ENCODE results near the gene NFIA.

NFIA gene

GRCh38 chr1:61386323-61386722 lies 304.0 kb downstream of the NFIA start:
- no peak overlapping the region for H3K27ac ChIP-seq (ENCODE audit: low read depth, low read length)
- H3K27me3 ChIP-seq (ENCODE audit: insufficient read depth, low read length): peaks cover 34% of the 10 kb centered on the region; the same call in 1 of the 2 replicates
- H3K9ac ChIP-seq (ENCODE audit: low read depth, low read length): no peak overlapping the region
- H3K4me1 ChIP-seq (ENCODE audit: insufficient read depth, low read length): no peaks in the 10 kb centered on the region
- WGBS: 93% methylated on average over 3 of the region's 3 CpGs
- H3K4me3 ChIP-seq (ENCODE audit: low read length): no peak overlapping the region
- H3K36me3 ChIP-seq (ENCODE audit: insufficient read depth, low read length): no peaks in the 10 kb centered on the region
- peaks cover 3% of the 10 kb centered on the region; the same call in 1 of the 2 replicates for H3K9me3 ChIP-seq (ENCODE audit: insufficient read depth, low read depth, low read length)

DNA sequence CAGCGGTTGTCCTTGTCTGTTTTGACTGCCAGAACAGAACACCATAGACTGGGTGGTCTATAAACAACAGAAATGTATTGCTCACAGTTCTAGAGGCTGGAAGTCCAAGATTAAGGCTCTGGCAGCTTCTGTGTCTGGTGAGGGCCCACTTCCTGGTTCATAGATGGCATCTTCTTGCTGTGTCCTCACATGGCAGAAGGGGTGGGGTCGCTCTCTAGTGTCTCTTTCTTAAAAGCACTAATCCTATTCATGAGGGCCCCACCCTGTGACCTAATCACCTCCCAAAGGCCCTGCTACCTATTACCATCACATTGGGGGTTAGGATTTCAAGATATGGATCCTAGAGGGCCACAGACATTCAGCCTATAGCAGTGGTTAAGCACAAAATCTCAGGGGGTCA lies 304.4 kb downstream of the NFIA start:
- H3K27me3 ChIP-seq (ENCODE audit: insufficient read depth, low read length): peaks cover 38% of the 10 kb centered on the region; the same call in 1 of the 2 replicates
- H3K27ac ChIP-seq (ENCODE audit: low read depth, low read length): no peak overlapping the region
- H3K9ac ChIP-seq (ENCODE audit: low read depth, low read length): no peak overlapping the region
- no peaks in the 10 kb centered on the region for H3K36me3 ChIP-seq (ENCODE audit: insufficient read depth, low read length)
- WGBS: 98% methylated on average over 2 of the region's 2 CpGs
- H3K9me3 ChIP-seq (ENCODE audit: insufficient read depth, low read depth, low read length): peaks cover 3% of the 10 kb centered on the region; the same call in 1 of the 2 replicates
- no peak overlapping the region for H3K4me3 ChIP-seq (ENCODE audit: low read length)
- H3K4me1 ChIP-seq (ENCODE audit: insufficient read depth, low read length): no peaks in the 10 kb centered on the region

GRCh38 chr1:61387829-61388228 lies 305.5 kb downstream of the NFIA start:
- Histone ChIP-seq H3K9ac (ENCODE audit: low read depth, low read length) (no peak overlapping the region), H3K27ac (ENCODE audit: low read depth, low read length) (no peak overlapping the region), H3K4me3 (ENCODE audit: low read length) (no peak overlapping the region), H3K36me3 (ENCODE audit: insufficient read depth, low read length) (no peaks in the 10 kb centered on the region), H3K9me3 (ENCODE audit: insufficient read depth, low read depth, low read length) (peaks cover 3% of the 10 kb centered on the region; the same call in 1 of the 2 replicates), H3K27me3 (ENCODE audit: insufficient read depth, low read length) (peaks cover 49% of the 10 kb centered on the region), H3K4me1 (ENCODE audit: insufficient read depth, low read length) (no peaks in the 10 kb centered on the region)
- WGBS: 97% methylated on average over 3 of the region's 3 CpGs

DNA sequence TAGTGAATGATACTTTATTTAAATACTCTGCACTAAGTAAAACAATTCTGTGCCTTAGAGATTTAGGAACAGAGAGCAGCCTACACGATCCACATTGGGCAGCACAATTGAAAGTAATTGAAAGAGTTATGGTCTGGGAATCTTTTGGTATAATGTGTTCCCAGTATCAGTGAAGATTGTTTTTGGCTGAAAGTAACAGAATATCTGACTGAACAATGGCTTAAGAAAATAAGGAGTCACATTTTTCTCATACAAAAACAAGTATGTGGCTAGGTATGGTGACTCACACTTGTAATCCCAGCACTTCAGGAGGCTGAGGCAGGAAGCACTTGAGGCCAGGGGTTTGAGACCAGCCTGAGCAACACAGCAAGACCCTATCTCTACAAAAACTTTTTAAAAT lies 306.2 kb downstream of the NFIA start:
- Histone ChIP-seq H3K27ac (ENCODE audit: low read depth, low read length) (no peak overlapping the region), H3K27me3 (ENCODE audit: insufficient read depth, low read length) (peaks cover 56% of the 10 kb centered on the region), H3K9ac (ENCODE audit: low read depth, low read length) (no peak overlapping the region), H3K9me3 (ENCODE audit: insufficient read depth, low read depth, low read length) (peaks cover 3% of the 10 kb centered on the region; the same call in 1 of the 2 replicates), H3K4me1 (ENCODE audit: insufficient read depth, low read length) (no peaks in the 10 kb centered on the region), H3K36me3 (ENCODE audit: insufficient read depth, low read length) (no peaks in the 10 kb centered on the region), H3K4me3 (ENCODE audit: low read length) (no peak overlapping the region)
- WGBS: 93% methylated on average over 1 of the region's 1 CpG

- H3K36me3 ChIP-seq (ENCODE audit: insufficient read depth, low read length): no peaks in the 10 kb centered on the region
- H3K9me3 ChIP-seq (ENCODE audit: insufficient read depth, low read depth, low read length): peaks cover 3% of the 10 kb centered on the region; the same call in 1 of the 2 replicates
- no peaks in the 10 kb centered on the region for H3K4me1 ChIP-seq (ENCODE audit: insufficient read depth, low read length)
- H3K27me3 ChIP-seq (ENCODE audit: insufficient read depth, low read length): peaks cover 63% of the 10 kb centered on the region
- 78% methylated on average over 2 of the region's 3 CpGs for WGBS
- no peak overlapping the region for H3K27ac ChIP-seq (ENCODE audit: low read depth, low read length)
- H3K4me3 ChIP-seq (ENCODE audit: low read length): no peak overlapping the region
- no peak overlapping the region for H3K9ac ChIP-seq (ENCODE audit: low read depth, low read length)
These were observed 307.0 kb downstream of the NFIA start for GRCh38 chr1:61389194-61389925.

GRCh38 chr1:61389926-61390845 lies 307.8 kb downstream of the NFIA start:
- no peak overlapping the region for H3K4me3 ChIP-seq (ENCODE audit: low read length)
- H3K9me3 ChIP-seq (ENCODE audit: insufficient read depth, low read depth, low read length): peaks cover 3% of the 10 kb centered on the region; the same call in 1 of the 2 replicates
- no peaks in the 10 kb centered on the region for H3K36me3 ChIP-seq (ENCODE audit: insufficient read depth, low read length)
- H3K27ac ChIP-seq (ENCODE audit: low read depth, low read length): no peak overlapping the region
- no peak overlapping the region for H3K9ac ChIP-seq (ENCODE audit: low read depth, low read length)
- 90% methylated on average over 9 of the region's 11 CpGs for WGBS
- peaks cover 68% of the 10 kb centered on the region for H3K27me3 ChIP-seq (ENCODE audit: insufficient read depth, low read length)
- H3K4me1 ChIP-seq (ENCODE audit: insufficient read depth, low read length): no peaks in the 10 kb centered on the region

GRCh38 chr1:61391730-61392129 lies 309.4 kb downstream of the NFIA start:
- WGBS: 83% methylated on average over 4 of the region's 4 CpGs
- H3K36me3 ChIP-seq (ENCODE audit: insufficient read depth, low read length): no peaks in the 10 kb centered on the region
- no peak overlapping the region for H3K4me3 ChIP-seq (ENCODE audit: low read length)
- H3K27ac ChIP-seq (ENCODE audit: low read depth, low read length): no peak overlapping the region
- H3K9ac ChIP-seq (ENCODE audit: low read depth, low read length): no peak overlapping the region
- H3K9me3 ChIP-seq (ENCODE audit: insufficient read depth, low read depth, low read length): peaks cover 3% of the 10 kb centered on the region; the same call in 1 of the 2 replicates
- peaks cover 72% of the 10 kb centered on the region for H3K27me3 ChIP-seq (ENCODE audit: insufficient read depth, low read length)
- no peaks in the 10 kb centered on the region for H3K4me1 ChIP-seq (ENCODE audit: insufficient read depth, low read length)

DNA sequence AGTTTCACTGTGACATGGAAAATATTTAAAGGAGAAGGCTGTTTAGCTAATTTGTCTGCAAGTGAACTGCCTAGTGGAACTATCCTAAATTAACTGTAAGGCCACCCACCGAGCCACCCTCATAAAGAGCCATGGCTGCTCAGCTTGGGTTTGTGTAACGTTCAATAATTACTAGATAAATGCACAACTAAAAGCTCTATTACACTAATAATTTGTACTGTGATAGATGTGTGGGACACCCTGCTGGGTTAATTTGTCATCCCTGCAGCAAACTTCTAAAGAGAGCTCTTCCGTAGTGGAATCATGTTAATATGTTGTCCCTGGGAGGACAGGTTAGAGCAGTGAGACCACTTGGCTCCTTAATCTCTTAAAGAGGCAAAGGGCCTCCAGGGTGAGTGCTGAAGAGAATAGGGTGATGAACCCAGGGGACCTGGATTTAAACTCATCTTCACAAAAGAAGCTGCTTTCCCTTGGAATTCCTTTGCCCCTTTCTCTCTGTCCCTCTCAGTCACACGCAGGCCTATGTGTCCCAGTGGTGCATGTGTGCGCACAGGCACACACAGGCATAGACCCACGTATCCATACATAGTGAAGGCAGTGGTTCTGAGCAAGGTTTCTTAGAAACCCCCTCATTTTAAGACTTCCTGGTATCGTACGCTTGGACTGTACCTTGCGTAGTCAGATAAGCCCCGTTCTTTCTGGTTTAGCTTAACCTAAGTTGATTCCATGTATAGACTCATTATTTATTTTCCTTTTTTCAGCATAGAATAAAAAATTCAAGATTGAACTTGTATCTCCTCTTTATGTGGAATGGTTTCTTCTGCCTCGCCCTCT lies 310.3 kb downstream of the NFIA start:
- Histone ChIP-seq H3K4me1 (ENCODE audit: insufficient read depth, low read length) (no peaks in the 10 kb centered on the region), H3K36me3 (ENCODE audit: insufficient read depth, low read length) (no peaks in the 10 kb centered on the region), H3K9ac (ENCODE audit: low read depth, low read length) (no peak overlapping the region), H3K27ac (ENCODE audit: low read depth, low read length) (no peak overlapping the region), H3K9me3 (ENCODE audit: insufficient read depth, low read depth, low read length) (peaks cover 3% of the 10 kb centered on the region; the same call in 1 of the 2 replicates), H3K27me3 (ENCODE audit: insufficient read depth, low read length) (peaks cover 69% of the 10 kb centered on the region), H3K4me3 (ENCODE audit: low read length) (no peak overlapping the region)
- 79% methylated on average over 10 of the region's 11 CpGs for WGBS

DNA sequence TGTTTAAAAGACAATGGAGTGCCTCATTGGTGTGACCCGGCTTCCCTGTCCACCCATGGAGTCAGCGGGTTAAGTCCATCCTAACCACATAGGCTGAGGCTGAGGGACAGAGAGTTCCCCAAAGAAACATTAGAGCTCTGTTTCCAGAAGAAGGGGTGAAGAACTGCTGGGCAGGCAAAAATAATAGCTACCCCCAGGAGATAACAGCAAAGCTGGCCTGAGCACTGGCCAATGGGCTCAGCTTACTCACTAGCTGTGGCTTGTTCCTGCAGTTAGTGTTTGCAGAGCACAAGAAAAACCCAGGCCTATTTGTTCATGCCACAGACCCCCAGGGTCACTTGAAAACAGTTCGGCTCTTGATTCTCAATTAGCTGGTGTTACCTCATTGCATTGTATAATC lies 311.2 kb downstream of the NFIA start:
- Histone ChIP-seq H3K4me3 (ENCODE audit: low read length) (no peak overlapping the region), H3K9ac (ENCODE audit: low read depth, low read length) (no peak overlapping the region), H3K4me1 (ENCODE audit: insufficient read depth, low read length) (no peaks in the 10 kb centered on the region), H3K9me3 (ENCODE audit: insufficient read depth, low read depth, low read length) (peaks cover 3% of the 10 kb centered on the region; the same call in 1 of the 2 replicates), H3K27ac (ENCODE audit: low read depth, low read length) (no peak overlapping the region), H3K36me3 (ENCODE audit: insufficient read depth, low read length) (no peaks in the 10 kb centered on the region), H3K27me3 (ENCODE audit: insufficient read depth, low read length) (peaks cover 60% of the 10 kb centered on the region)
- WGBS: 94% methylated on average over 3 of the region's 3 CpGs

DNA sequence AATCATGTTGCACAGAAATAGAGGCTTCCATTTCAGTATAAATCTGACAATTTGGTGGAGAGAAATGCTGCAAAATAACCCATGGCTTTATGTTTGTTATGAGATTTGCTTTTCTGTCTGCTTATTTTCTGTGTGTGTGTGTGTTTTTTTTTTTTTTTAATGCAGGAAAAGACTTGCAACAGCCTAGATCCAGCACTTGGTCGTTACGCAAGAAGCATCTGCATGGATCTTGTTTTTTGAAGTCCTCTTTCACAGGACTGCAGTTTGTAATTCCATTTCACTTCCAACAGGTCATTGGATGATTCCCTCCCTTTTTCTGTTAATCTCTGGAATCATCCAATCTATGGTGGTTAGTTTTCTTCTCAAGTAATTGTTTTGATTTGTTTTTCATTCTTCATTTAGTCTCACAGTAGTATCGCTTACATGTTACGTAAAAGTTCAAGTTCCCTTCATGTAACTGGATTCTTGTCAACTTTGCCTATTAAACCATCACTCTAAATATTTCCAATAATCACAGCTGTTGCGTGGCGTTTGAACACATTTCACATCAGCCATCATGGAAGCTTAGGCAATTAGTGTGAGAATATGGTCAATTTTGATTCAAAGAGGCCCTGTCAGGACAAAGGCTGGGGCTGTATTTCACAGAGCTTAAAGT lies 312.9 kb downstream of the NFIA start:
- 94% methylated on average over 6 of the region's 6 CpGs for WGBS
- Histone ChIP-seq H3K27me3 (ENCODE audit: insufficient read depth, low read length) (peaks cover 52% of the 10 kb centered on the region), H3K27ac (ENCODE audit: low read depth, low read length) (no peak overlapping the region), H3K9ac (ENCODE audit: low read depth, low read length) (no peak overlapping the region), H3K36me3 (ENCODE audit: insufficient read depth, low read length) (no peaks in the 10 kb centered on the region), H3K4me3 (ENCODE audit: low read length) (no peak overlapping the region), H3K9me3 (ENCODE audit: insufficient read depth, low read depth, low read length) (no peaks in the 10 kb centered on the region), H3K4me1 (ENCODE audit: insufficient read depth, low read length) (no peaks in the 10 kb centered on the region)

Measured in HUES64 (cell line).